Measurements from ENCODE around the gene GPR62. TPM values are rescaled to one million over a fixed set of nuclear protein-coding genes. Genes with fewer than 3 reads are reported as not detected.

The GPR62 gene
- total and polyA plus RNA-seq, 2 donors (not counting 3 experiments of a cell fraction or from before 2014, with no cell fraction given): 0.04 to 0.15 TPM

- intact Hi-C loops (cut with micrococcal nuclease) (loop anchor here (1.0 to 10.0 kb wide), 10 partner anchors 13 to 558 kb away; partner anchors contain the start of genes ABHD14B, ACY1, DCAF1 and MANF), dilution Hi-C loops (cut with MboI; ENCODE audit: extremely low pct_ligation_motif_present, low sequenced_read_pairs) (no loop called here)
- Histone ChIP-seq H3K27me3 (ENCODE audit: control insufficient read depth in 2 of 2, insufficient read depth in 2 of 2, low read length in 2 of 2) (no peaks in the 10 kb centered on the region), H3K9me1 (replicated peaks; ENCODE audit: control insufficient read depth, extremely low read depth, insufficient read depth, low read length) (no peaks in the 10 kb centered on the region), H3K4me2 (ENCODE audit: insufficient read depth, low read length) (peak overlapping the region; percentile 63), H3K4me1 (ENCODE audit: control insufficient read depth, extremely low read depth, insufficient read depth, low read length) (peaks cover 21% of the 10 kb centered on the region), H3K4me3 (replicated peaks in 1 of 3; ENCODE audit: insufficient read depth in 1 of 3, low read depth in 1 of 3, low read length in 3 of 3) (peak overlapping the region in 2 of 3 experiments; percentile 39 to 40), H4K20me1 (replicated peaks; ENCODE audit: control insufficient read depth, extremely low read depth, insufficient read depth, low read length) (no peaks in the 10 kb centered on the region), H3K9ac (replicated peaks; ENCODE audit: extremely low read depth, insufficient read depth, low read length) (peak overlapping the region; percentile 78), H3K9me3 (replicated peaks; ENCODE audit: control insufficient read depth, insufficient read depth, low read length) (no peaks in the 10 kb centered on the region), H3K36me3 (ENCODE audit: control insufficient read depth in 2 of 2, extremely low read depth in 1 of 2, insufficient read depth in 2 of 2, low read length in 2 of 2) (peaks cover 0 to 4% of the 10 kb centered on the region in 2 experiments), H2AFZ (ENCODE audit: low read depth, low read length) (peak overlapping the region; percentile 89), H3K79me2 (ENCODE audit: control insufficient read depth, insufficient read depth, low read length) (peaks cover 16% of the 10 kb centered on the region), H3K27ac (ENCODE audit: insufficient read depth, low read depth, low read length) (peak overlapping the region; percentile 80)
- peak; percentile 23 for DNase-seq (ENCODE audit: low read depth, low spot score)
- BruUV-seq (replicated peaks): TSS peak; percentile 90
- ChIA-PET POLR2A (interaction anchor here (0.6 to 2.1 kb wide), 4 partner anchors 11 to 53 kb away, joined by 3 to 6 read pairs (median 4); partner anchors contain the start of genes ABHD14B and RPL29), CTCF (interaction anchor here (0.7 to 2.8 kb wide), 10 partner anchors 10 to 202 kb away, joined by 3 to 46 read pairs (median 4); partner anchors contain the start of genes ABHD14A, ABHD14B, DUSP7 and RPL29)
- peak; percentile 38 for FAIRE-seq
- TF ChIP-seq EZH2 (IDR thresholded peaks at IDR 0.05; ENCODE audit: borderline replicate concordance, low read depth, low read length, severe bottlenecking) (no peak), JUN (IDR thresholded peaks at IDR 0.05; ENCODE audit: borderline replicate concordance, insufficient read depth, insufficient read length, low read depth) (no peak), POLR2A (IDR thresholded peaks at IDR 0.05; ENCODE audit: low read depth, low read length) (no peak), POLR2AphosphoS5 (IDR thresholded peaks at IDR 0.05; ENCODE audit: insufficient read depth, low read depth, low read length) (no peak), GATA2 (IDR thresholded peaks at IDR 0.05; ENCODE audit: insufficient read depth, insufficient read length, low read depth, low read length) (no peak)
Measured at GRCh38 chr3:51942603-51943450, 12.4 kb upstream of the GPR62 start.

All from endothelial cell of umbilical vein (primary cell).